ENCODE measurements around the gene LOXL1. TPM values are rescaled to one million over a fixed set of nuclear protein-coding genes. Genes with fewer than 3 reads are reported as not detected.

Gene LOXL1
- total and polyA plus RNA-seq, 2 donors (not counting 1 experiment from before 2014, with no cell fraction given), result 0.21 to 0.49 TPM

- ATAC-seq (ENCODE audit: low read depth) (no peak), DNase-seq (no peak)
- no peak overlapping the region for H2AFZ ChIP-seq (ENCODE audit: insufficient read depth, low read depth, low read length, poor library complexity, severe bottlenecking)
- no peaks in the 10 kb centered on the region for H3K27me3 ChIP-seq (replicated peaks in 1 of 4; ENCODE audit: control extremely low read depth in 1 of 4, control insufficient read depth in 3 of 4, insufficient read depth in 4 of 4, low read length in 3 of 4)
- no peaks in the 10 kb centered on the region for H4K20me1 ChIP-seq (ENCODE audit: control insufficient read depth, insufficient read depth, low read length, poor library complexity, severe bottlenecking)
- ChIA-PET POLR2A (interaction anchor here (0.6 kb wide), 1 partner anchor 70 kb away, joined by 3 read pairs; no protein-coding TSS in a partner anchor), CTCF (interaction anchor here (1.0 to 1.2 kb wide), 2 partner anchors 9 to 26 kb away, joined by 3 to 4 read pairs; partner anchors contain the start of gene PML)
- H3K4me1 ChIP-seq (ENCODE audit: control insufficient read depth in 2 of 2, insufficient read depth in 2 of 2, low read length in 2 of 2), result peaks cover 25 to 34% of the 10 kb centered on the region in 2 donors
- TF ChIP-seq CTCF (IDR thresholded peaks at IDR 0.05), result no peak
- no peak for TF ChIP-seq EZH2 (IDR thresholded peaks at IDR 0.05; ENCODE audit: borderline replicate concordance, insufficient read depth, low read depth, low read length, poor library complexity, severe bottlenecking)
- WGBS (ENCODE audit: insufficient coverage), result 100% methylated on average over 2 of the region's 3 CpGs
- Mint-ChIP-seq H3K27me3 (peaks cover 3% of the 10 kb centered on the region), H3K9me3 (ENCODE audit: insufficient read depth) (no peaks in the 10 kb centered on the region), H3K4me1 (peaks cover 27% of the 10 kb centered on the region), H3K4me3 (no peak overlapping the region), H3K27ac (no peak overlapping the region)
- no peak overlapping the region for H3K4me2 ChIP-seq (replicated peaks; ENCODE audit: low read depth, low read length, poor library complexity, severe bottlenecking)
- H3K79me2 ChIP-seq (ENCODE audit: control insufficient read depth, insufficient read depth, low read length), result no peaks in the 10 kb centered on the region
- no peaks in the 10 kb centered on the region for H3K9me3 ChIP-seq (ENCODE audit: control extremely low read depth in 1 of 3, control insufficient read depth in 2 of 3, insufficient read depth in 1 of 3, low read length in 2 of 3)
- H3K9ac ChIP-seq (ENCODE audit: low read length), result no peak overlapping the region
- H3K4me3 ChIP-seq (ENCODE audit: control extremely low read depth in 1 of 5, extremely low read depth in 1 of 5, insufficient read depth in 1 of 5, low read depth in 2 of 5, low read length in 4 of 5), result no peak overlapping the region
- H3K27ac ChIP-seq (ENCODE audit: low read length in 2 of 2), result no peak overlapping the region
- H3K36me3 ChIP-seq (replicated peaks in 1 of 2; ENCODE audit: control extremely low read depth in 1 of 2, control insufficient read depth in 1 of 2, extremely low read depth in 1 of 2, insufficient read depth in 2 of 2, low read length in 1 of 2), result no peaks in the 10 kb centered on the region
- intact Hi-C loops (cut with micrococcal nuclease), result no loop called here
These were observed 42.2 kb downstream of the LOXL1 start for GRCh38 chr15:73968461-73968860.

- Histone ChIP-seq H3K79me2 (ENCODE audit: control insufficient read depth, insufficient read depth, low read length) (no peaks in the 10 kb centered on the region), H3K4me2 (replicated peaks; ENCODE audit: low read depth, low read length, poor library complexity, severe bottlenecking) (no peak overlapping the region), H3K9ac (ENCODE audit: low read length) (no peak overlapping the region), H3K27ac (ENCODE audit: low read length in 2 of 2) (no peak overlapping the region), H4K20me1 (ENCODE audit: control insufficient read depth, insufficient read depth, low read length, poor library complexity, severe bottlenecking) (no peaks in the 10 kb centered on the region), H3K4me1 (ENCODE audit: control insufficient read depth in 2 of 2, insufficient read depth in 2 of 2, low read length in 2 of 2) (peaks cover 25 to 34% of the 10 kb centered on the region in 2 donors), H3K4me3 (ENCODE audit: control extremely low read depth in 1 of 5, extremely low read depth in 1 of 5, insufficient read depth in 1 of 5, low read depth in 2 of 5, low read length in 4 of 5) (no peak overlapping the region), H3K27me3 (replicated peaks in 1 of 4; ENCODE audit: control extremely low read depth in 1 of 4, control insufficient read depth in 3 of 4, insufficient read depth in 4 of 4, low read length in 3 of 4) (peaks cover 0 to under 1% (median 0%) of the 10 kb centered on the region in 4 experiments), H3K9me3 (ENCODE audit: control extremely low read depth in 1 of 3, control insufficient read depth in 2 of 3, insufficient read depth in 1 of 3, low read length in 2 of 3) (peaks cover 0 to under 1% (median 0%) of the 10 kb centered on the region in 3 donors), H3K36me3 (replicated peaks in 1 of 2; ENCODE audit: control extremely low read depth in 1 of 2, control insufficient read depth in 1 of 2, extremely low read depth in 1 of 2, insufficient read depth in 2 of 2, low read length in 1 of 2) (no peaks in the 10 kb centered on the region), H2AFZ (ENCODE audit: insufficient read depth, low read depth, low read length, poor library complexity, severe bottlenecking) (no peak overlapping the region)
- H3K27ac Mint-ChIP-seq, result no peak overlapping the region
- 92% methylated on average over 5 of the region's 6 CpGs for WGBS (ENCODE audit: insufficient coverage)
- H3K9me3 Mint-ChIP-seq (ENCODE audit: insufficient read depth), result no peaks in the 10 kb centered on the region
- DNase-seq, result no peak
- ChIA-PET CTCF (interaction anchor here (0.7 kb wide), 2 partner anchors 23 to 36 kb away, joined by 3 to 5 read pairs; partner anchors contain the start of gene STOML1), POLR2A (interaction anchor here (0.6 kb wide), 1 partner anchor 69 kb away, joined by 3 read pairs; no protein-coding TSS in a partner anchor)
- peaks cover 27% of the 10 kb centered on the region for H3K4me1 Mint-ChIP-seq
- intact Hi-C loops (cut with micrococcal nuclease), result no loop called here
- H3K27me3 Mint-ChIP-seq, result peaks cover 5% of the 10 kb centered on the region
- TF ChIP-seq EZH2 (IDR thresholded peaks at IDR 0.05; ENCODE audit: borderline replicate concordance, insufficient read depth, low read depth, low read length, poor library complexity, severe bottlenecking), result no peak
- no peak for TF ChIP-seq CTCF (IDR thresholded peaks at IDR 0.05)
- no peak for ATAC-seq (ENCODE audit: low read depth)
- H3K4me3 Mint-ChIP-seq, result no peak overlapping the region
These were observed 43.0 kb downstream of the LOXL1 start for GRCh38 chr15:73969151-73969759.

All from B cell (primary cell).